Measurements from ENCODE around the gene SLC12A3.

GRCh38 chr16:56911771-56912571, 47.0 kb downstream of the SLC12A3 start:
- TF ChIP-seq POLR2A (IDR thresholded peaks at IDR 0.05) (no peak), CTCF (IDR thresholded peaks at IDR 0.05) (no peak), EP300 (IDR thresholded peaks at IDR 0.05) (no peak)

All from gastroesophageal sphincter (tissue), 3 donors.